ENCODE measurements around the gene UBXN1.
"Not testable (repeated sequence)": the region's sequence is repeated elsewhere in the genome, so short reads cannot be mapped to it uniquely, and the experiment has no call there.

Gene UBXN1

DNA sequence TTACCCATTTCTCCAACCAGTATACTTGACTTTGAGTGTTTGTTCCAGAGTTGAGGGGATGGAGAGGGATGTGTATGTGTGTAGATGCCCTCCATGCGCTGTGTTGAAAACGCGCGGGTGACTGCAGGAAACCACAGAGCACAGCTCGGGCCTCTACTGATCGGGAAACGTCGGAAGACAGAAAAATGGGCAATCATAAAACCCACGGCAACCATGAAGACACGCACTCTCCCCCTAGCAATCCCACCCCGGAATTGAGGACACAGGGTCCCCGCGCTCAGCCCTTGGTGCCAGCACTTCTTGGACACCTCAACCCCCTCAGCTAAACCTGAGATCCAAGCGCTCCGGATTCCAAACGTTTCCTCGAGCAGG, 7.7 kb downstream of the UBXN1 start:
- no peak for DNase-seq

DNA sequence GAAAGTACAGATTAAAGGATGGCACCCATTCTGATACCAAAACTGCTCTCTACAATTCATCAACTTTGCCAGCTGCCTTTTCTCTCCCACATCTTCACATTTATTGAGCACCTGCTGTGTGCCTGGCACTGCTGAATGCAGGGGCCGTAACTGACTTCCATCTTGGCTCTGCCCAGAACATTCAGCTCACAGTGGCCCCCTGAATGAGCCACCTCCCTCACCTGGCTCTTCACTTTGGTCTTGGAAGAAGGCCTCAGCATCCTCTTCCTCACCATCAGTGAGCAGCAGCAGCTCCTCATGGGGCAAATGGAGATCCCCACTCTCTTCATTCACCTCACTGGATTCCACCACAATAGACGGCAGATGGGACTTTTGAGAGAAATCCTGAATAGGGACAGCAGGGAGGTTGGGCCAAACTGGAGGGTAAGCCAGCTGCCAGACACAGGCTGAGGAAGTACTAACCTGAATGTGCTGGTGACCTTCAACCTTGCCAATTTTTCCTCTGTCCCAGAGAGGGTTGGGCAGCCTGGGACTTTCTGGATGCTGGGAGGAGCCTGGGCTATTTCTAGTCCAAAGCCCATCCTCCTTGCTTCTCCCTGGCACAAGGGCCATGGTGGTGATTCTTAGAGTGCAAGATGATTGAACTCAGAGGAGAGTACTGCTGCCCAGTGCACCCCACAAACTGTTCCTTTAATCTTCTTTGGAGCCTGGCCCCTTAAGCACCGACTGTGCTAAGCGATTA, 9.3 kb downstream of the UBXN1 start:
- no peak for DNase-seq

DNA sequence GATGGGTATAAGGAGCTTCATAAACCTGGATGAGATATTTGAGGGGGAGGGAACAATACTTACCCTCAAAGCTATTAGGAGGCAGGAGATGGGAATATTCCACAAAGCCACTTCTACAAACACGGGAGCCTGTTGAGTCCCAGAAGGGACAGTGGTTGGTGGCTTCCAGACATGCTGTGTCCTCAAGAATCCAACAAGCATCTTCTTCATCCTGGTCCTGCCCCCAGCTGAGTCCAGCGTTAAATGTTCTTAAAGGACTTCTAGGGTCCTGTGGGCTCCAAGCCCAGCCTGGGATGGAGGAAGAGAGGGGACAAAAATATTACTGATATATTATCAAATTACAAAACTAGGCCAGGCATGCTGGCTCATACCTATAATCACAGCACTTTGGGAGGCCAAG, 11.4 kb downstream of the UBXN1 start:
- no peak for DNase-seq

DNA sequence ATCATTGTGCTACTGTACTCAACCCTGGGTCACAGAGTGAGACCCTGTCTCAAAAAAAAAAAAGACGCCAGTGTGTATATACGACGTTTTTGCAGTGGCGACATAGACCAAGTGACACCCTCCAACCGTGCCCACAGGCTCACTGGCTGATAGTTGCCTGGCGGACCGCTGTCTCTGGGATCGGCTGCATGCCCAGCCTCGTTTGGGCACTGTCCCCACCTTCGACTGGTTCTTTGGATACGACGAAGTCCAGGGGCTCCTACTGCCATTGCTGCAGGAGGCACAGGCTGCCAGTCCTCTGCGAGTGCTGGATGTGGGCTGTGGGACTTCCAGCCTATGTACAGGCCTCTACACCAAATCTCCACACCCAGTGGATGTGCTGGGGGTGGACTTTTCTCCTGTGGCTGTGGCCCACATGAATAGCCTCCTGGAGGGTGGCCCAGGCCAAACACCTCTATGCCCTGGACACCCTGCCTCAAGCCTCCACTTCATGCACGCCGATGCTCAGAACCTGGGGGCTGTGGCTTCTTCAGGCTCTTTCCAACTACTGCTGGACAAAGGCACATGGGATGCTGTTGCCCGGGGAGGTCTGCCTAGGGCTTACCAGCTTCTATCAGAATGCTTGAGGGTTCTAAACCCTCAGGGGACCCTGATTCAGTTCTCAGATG, 12.5 kb downstream of the UBXN1 start:
- DNase-seq: peak; percentile 47

DNA sequence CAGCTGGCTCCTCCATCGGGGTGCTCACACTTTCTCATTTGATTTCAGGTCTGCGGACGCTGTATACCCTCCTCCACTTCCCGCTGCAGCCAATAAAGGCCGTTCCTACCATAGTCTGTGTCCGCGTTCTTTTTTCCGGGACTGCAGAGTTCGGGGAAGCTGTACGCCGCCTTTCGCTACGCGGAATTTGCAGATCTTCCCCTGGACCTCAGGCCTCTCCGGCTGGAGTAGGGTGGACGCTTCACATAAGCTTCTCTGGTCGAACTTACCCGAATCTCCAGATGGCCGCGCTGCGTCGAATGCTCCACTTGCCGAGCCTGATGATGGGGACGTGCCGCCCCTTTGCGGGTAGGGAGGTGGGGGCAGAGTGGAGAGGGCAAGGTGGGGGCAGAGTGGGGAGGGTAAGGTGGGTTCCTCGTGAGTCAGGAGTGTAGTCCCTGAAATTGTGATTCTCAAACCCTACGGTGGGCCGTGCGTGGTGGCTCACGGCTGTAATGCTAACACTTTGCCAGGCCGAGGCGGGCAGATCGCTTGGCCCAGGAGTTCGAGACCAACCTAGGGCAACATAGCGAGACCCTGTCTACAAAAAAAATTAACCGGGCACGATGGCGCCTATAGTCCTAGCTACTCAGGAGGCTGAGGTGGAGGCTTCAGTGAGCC, 13.1 kb downstream of the UBXN1 start:
- DNase-seq: peak; percentile 79

DNA sequence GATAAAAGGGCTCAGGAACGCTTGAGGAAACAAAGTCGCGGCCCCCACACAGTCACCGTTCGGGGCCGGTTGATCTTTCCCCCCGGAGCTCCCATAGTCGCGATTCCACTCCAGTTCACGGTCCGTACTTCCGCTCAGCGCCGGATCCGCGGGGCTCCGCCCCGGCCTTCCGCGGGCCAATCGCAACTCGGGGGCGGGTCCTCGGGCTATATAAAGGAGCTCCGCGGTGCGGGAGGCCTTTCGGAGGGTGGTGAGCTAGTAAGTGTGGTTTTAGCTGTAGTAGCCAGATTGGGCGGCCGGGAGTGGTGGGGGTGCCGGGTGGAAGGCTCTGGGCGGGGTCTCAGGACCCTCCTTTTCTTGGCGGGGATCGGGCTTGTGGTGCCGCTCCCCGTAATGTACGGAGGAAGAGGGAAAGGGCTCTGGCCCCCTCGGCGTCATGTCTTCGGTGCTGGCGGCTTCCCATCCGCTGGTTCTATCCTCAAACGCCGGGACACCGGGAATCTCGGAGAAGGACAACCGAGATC, 13.7 kb downstream of the UBXN1 start, which contains the start of the genes C11orf98 and CSKMT:
TSS of gene C11orf98 (minus strand) at position 136 of the 524 bp plus-strand sequence. CDS start at position 95, 41 bp downstream.
TSS of gene CSKMT (plus strand) at position 238 of the 524 bp plus-strand sequence. CDS start 568 bp downstream, outside the sequence.
- DNase-seq: peak; percentile 98

DNA sequence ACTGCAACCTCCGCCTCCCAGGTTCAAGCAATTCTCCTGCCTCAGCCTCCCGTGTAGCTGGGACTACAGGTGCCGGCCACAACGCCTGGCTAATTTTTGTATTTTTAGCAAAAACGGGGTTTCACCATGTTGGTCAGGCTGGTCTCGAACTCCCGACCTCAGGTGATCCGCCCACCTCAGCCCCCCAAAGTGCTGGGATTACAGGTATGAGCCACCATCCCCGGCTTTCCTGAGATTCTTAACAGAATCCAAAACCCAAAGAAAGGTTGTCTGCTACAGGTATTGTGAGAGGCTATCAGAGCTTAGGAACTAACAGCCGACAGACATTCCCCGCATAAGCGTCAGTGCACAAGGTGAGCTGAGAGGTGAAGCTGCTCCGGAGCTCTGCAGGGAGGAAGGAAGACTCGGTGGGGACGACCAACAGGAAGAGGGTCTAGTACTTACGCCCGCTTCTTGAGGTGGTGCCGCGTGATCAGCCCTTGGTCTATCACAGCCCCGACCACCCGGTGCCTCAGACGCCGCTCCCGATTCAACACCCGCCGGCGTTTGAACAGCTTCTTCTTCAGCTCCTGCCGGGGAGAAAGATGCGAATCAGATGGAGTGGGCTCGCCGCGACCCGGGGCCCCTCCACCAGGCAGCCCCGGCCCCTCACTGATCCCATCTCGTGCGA, 14.3 kb downstream of the UBXN1 start:
- peak; percentile 72 for DNase-seq

DNA sequence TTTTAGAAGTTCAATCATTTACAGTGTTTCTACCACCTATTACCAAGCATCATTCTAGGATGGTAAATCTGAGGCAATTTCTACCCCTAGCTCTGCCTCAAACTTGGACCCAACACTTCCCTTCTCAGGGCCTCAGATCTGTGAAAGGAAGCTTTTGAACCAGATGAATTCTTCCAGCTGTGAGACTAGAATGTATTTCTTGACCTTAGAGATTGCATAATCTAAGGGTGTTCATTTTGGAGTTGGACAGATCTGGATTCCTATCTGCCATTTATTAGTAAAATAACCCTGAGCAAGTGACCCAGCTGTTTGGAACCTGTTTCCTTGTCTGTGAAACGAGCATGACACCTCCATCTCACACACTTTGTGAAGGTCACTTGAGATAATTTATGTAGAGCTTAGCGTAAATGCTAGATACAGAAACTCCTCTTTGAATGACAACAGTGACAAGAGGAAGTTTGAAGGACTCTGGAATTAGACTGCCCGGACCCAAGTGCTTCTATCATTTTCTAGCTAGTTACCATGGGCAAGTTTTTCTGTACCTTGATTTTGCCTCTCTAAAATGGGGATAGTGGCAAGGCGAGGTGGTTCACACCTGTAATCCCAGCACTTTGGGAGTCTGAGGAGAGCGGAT, 22.0 kb downstream of the UBXN1 start:
- no peak for DNase-seq

DNA sequence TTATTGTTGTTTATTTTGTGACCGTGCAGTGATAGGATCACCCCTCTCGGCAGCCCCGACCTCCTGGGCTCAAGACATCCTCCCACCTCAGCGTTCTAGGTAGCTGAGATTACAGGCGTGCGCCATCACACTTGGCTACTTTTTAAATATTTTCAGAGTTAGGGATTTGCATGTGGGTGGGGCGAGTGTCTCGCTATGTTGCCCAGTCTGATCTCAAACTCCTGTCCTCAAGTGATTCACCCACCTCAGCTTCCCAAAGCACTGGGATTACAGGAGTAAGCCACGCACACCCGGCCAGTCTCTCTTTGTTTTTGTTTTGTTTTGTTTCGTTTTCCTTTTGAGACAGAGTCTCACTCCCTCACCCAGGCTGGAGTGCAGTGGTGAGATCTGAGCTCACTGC, 24.6 kb downstream of the UBXN1 start:
- DNase-seq: no peak

DNA sequence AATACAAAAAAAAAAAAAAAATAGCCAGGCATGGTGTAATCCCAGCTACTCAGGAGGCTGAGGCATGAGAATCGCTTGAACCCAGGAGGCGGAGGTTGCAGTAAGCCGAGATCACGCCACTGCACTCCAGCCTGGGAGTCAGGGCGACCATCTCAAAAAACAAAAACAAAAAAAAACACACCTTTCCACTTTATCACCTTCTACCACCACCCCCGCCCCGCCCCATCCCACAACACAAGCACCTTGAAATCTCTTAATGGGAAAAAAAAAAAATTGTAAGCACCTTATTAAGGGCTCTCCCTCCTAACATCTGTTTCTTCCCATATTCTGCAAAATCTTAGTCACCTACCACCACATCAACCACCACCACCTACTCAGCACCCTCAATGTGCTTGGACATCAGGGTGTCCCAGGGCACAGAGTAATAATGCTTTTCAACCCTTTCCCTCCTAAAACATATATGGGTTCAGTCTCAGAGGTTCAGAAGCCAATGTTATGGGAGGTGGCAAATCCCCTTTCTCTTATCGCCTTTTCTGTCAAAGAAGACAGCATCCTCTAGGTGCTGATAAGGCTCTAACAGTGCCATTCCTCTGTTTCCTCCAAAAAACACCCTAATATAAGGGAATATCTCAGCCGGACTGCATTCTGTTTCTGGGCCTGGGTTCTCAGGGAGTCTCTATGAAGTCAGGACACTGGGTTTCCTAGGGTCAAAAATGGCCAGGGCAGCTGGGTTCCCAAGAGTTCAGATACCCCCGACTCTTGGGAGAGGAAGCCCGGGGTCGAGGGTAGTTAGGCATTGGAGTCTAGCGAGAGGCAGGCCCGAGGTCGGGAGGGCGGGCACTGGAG, 26.5 kb downstream of the UBXN1 start:
- peak; percentile 44 for DNase-seq

DNA sequence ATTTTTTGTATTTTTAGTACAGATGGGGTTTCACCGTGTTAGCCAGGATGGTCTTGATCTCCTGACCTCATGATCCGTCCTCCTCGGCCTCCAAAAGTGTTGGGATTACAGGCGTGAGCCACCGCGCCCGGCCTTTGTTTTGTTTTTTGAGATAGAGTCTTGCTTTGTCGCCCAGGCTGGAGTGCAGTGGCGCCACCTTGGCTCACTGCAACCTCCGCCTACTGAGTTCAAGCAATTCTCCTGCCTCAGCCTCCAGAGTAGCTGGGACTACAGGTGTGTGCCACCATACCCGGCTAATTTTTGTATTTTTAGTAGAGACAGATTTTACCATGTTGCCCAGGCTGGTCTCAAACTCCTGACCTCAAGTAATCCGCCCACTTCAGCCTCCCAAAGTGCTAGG, 28.6 kb downstream of the UBXN1 start:
- not testable (repeated sequence) for DNase-seq

DNA sequence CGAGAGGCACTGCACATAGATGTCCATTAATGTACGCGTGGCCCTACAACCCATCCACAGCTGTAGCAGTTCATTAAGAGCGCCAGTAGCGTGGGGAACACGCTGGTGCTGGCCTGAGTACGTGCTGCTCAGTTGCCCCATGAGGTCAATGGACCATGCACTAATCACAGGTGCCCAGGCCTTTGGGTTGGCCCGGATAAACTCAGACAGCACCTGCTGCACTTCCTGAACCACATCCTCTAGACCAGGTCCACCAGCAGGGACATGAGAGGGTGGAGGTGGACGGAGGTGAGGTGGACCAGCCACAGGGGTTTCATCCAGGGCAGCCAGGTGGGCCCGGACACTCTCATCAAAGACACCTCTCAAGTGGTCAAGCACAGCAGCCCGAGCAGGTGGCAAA, 29.4 kb downstream of the UBXN1 start:
- no peak for DNase-seq

DNA sequence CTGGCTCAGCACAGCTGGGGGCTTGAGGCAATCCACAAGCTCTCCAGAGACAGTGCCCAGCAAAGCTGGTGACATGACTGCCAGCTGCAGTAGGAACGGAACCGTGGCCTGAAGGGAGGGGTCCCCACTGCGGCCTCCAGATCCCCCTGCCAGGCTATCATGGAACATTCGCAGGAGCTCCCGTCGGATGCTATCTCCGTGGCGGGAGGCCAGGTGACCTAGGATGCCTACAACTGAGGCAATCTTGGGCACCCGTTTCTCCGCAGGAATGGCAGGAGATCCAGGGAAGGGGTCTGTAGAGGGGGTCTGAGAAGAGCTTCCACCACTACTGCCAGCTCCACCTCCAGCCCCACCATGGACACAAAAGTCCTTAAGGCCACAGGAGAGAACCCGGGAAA, 29.9 kb downstream of the UBXN1 start:
- DNase-seq: no peak

DNA sequence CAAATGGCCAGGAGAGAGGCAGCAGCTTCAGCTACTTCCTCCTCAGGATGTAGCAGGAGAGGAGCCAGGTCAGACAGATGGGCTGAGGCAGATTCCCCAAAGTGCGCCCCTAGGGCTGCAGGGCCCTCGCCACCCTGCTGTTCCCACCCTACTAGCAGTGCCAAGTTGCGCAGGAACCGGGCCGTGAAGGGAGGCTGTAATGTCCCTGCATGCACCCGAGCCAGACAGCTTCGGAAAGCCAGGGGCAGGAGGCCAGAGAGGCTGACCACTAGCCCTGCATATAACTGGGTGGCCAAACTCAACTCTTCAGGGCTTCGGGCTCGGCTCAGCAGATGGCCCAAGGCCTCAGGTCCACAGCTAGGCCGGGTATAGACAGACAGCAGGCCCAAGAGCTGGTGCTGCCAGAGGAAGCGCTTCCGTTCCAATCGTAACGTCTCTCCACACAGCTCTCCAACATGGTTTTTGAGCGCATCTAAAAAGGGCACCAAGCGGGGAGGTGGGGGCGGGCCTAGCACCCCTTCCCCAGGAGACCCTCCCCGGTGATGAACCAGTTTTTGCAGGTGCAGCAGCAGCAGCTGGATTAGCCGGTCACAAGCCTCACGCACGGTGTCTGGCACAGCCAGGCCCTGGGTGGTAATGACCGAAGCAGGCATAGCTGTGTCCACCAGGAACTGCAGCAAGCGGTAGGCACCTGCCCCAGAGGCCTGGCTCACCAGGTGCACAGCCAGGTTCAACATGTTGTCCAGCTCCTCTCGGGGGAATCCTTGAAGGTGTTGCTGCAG, 30.5 kb downstream of the UBXN1 start:
- DNase-seq: no peak

DNA sequence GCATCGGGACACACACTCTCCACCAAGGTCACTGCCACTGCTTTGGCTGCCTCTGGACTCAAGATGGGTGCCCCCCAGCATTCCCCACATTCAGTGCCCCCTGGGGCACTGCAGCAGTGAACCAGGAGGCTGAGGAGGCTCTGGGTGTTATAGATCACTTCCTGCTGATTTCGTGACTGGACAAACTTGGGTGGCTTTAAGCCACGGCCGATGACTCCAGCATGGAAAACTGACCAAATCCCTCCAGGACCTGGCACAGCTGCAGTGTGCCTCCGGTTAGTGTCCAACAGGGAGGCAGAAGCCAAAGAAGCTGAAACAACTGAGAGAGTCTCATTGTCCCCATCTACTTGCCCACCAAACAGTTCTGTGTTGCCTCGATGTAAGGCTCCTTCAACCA, 31.3 kb downstream of the UBXN1 start:
- DNase-seq: no peak

DNA sequence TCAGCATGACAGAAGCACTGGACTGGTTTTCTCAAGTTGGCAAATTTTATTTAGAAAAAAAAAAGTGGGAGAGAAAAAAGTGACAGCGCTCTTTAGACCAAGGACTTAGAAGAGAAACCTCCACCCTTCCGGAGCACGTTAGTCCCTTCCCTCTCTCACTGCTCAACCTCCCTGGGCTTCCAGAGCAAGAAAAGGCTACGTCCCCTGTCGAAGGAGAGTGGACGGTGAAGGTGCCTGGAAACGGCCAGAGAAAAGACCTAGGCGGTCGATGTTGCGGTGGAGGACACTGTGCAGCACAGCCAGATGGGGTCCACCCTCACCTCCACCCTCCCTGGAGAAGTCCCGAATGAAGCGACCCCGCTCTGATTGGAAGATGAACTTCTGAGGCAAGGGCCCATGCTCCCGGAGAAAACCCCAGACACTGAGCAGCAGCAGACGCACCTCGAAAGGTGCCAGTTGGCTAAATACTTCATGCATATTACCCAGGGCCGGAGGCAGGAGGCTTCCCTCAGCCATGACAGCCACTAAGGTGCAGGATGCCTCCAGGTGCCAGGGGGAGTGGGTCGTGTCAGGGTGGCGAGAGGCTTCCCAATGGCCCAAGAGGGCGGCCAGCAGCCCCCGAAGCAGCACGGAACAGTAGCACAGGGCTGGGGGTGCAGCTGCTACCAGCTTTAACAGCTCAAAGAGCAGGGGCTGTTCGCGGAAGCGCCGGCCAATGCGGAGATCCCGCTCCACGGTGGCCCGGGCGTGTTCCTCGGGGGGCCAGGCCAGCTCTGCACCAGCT, 31.9 kb downstream of the UBXN1 start:
- DNase-seq: no peak

DNA sequence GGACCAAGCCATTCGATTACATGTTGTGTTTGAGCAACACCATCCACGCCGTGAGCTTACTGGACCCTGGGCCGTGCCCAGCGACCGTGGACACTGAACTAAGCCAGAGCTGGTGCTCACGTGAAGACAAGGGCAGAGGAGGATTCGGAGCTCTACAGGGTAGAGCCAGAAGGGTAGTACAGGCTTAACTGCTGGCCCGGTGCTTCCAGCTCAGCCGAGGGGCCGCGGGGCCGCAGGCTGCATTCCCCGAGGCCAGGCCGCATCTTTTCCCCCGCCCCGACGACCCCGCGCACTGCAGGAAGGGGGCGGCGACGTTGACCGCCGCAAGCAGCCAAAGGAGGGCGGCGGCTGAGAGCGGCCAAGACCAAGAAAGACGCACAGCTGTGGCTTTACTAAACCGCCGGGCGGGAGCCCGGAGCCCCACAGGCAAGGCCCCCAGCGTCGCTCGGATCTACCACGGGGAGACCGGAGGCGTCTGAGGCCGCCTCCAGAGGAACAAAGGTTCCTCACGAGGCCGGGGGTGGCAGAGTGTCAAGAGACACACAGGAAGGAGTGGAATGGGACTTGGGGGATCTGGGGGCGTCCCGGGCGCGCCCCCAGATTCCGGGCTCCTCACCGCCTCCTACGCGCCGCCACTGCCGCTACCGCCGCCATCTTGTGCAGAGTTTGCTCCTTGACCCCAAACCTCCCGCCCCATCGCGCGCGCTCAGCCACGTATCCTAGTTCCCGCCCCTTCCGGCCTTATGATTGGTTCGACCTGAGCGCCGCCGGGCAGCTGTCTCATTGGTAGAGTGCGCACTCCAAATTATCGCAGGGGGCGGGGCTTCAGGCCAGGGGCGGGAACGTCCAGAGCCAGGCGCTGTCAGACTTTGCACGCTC, 32.7 kb downstream of the UBXN1 start, which contains the start of gene GANAB:
TSS of gene GANAB (minus strand) at position 668 of the 879 bp plus-strand sequence. CDS start at position 654, 14 bp downstream.
- peak; percentile 99 for DNase-seq

DNA sequence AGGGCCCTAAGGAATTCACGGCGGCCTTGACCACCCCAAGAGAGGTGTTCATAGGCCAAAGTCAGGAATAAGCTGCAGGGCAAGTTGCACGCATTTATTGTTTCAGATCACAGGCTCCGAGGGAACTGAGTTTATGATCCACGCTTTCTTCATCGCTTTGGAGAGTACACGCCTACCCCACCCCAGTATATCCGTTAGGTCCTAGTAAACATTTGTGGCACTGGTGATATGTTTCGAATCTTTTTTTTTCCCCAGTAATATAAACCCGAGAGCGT, 33.3 kb downstream of the UBXN1 start:
- no peak for DNase-seq

DNA sequence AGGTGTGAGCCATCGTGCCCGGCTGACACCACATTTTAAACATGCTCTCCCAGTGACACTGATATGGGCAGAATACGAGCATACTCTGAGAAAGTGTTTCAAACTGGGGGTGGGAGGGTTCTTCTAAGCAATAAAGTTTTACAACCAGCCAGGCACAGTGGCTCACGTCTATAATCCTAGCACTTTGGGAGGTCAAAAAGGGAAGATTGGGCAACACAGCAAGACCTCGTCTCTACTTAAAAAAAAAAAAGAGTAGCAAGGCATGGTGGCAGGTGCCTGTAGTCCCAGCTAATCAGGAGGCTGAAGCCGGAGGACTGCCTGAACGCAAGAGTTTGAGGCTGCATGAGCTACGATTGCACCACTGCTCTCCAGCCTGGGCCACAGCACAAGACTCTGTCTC, 34.7 kb downstream of the UBXN1 start:
- no peak for DNase-seq

Measured in stimulated activated CD8-positive, alpha-beta memory T cell treated with anti-CD3 and anti-CD28 coated beads, Interleukin-4, amount 100 ng/mL, for 48 hours (primary cell).